Type B pancreatic cell (in vitro differentiated cells): ENCODE results near the gene SKAP1. TPM values are rescaled to one million over a fixed set of nuclear protein-coding genes. Genes with fewer than 3 reads are reported as not detected.
A peak's percentile ranks its signal among the peaks of the same experiment; 100 is the strongest.

Source experiments
- DNase-seq: peaks from one replicate; pipeline ENCODE4 v3.0.0; 2021; ENCODE audit warnings: mixed read lengths; ENCODE audit not compliant: unreplicated experiment; ENCODE audit errors: extremely low spot score
- H3K27ac Mint-ChIP-seq: 2 replicates; pipeline ENCODE4 v1.8.0; 2021; ENCODE audit warnings: mild to moderate bottlenecking, mixed read lengths
- H3K27me3 Mint-ChIP-seq: 2 replicates; pipeline ENCODE4 v1.8.0; 2021; ENCODE audit warnings: mixed read lengths
- H3K36me3 Mint-ChIP-seq: 2 replicates; pipeline ENCODE4 v1.8.0; 2021; ENCODE audit warnings: mixed read lengths
- H3K4me1 Mint-ChIP-seq: one replicate; pipeline ENCODE4 v1.8.0; 2021; ENCODE audit warnings: mixed read lengths; ENCODE audit not compliant: unreplicated experiment
- H3K4me3 Mint-ChIP-seq: 2 replicates; pipeline ENCODE4 v1.8.0; 2021; ENCODE audit warnings: mild to moderate bottlenecking, mixed read lengths
- H3K9me3 Mint-ChIP-seq: 2 replicates; pipeline ENCODE4 v1.8.0; 2021; ENCODE audit warnings: mixed read lengths
- total RNA-seq: library from RNA; stranded (reverse); gene quantifications from 2 replicates; pipeline ENCODE4 v1.2.1, GENCODE V29; 2021; ENCODE audit warnings: low replicate concordance
- TF ChIP-seq, protein P1 (sequence below): fragments of 200-600 bp; sonication (generic); conservative IDR thresholded peaks from 2 replicates; pipeline ENCODE4 v1.5.0; 2021; ENCODE audit warnings: antibody characterized with exemption, mild to moderate bottlenecking

SKAP1 gene
- total RNA-seq, 1 donor from 2014 or later = 0.43 TPM

DNA sequence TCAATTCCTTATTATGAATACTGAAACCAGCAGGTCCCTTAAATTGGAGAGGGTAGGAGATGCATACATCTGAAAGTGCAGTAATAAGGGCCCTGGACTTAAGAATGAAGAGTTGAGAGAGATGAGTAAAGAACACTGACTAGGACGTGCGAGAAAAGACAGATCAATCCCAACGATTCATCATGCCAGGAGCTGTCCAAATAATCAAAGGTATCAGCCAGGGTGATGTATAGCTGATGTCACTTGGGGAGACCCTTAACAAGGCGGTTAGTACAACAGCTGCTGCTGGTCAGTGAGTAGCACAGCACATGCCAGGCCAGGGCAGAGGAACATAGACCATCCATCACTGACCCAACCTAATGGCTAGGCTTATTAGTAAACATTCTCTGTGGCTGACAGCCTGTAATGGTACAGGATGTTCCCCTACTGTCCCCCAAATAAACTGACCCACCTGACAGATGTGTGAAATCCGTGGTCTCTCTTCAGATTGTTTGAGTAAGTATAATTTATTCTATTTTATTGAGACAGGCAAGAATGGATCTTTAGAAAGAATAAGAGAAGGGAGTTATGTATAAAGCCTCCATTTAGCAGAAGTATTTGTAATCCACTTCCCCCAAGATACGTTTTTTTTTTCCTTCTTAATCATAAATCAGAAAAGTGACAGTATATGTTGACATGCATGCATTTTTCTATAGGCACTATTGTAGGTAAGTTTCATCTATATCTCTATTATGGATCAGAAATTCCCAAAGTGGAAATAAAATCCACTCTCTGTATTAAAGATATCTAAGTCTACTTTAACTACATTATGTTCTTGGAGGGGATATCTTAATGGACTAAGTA, 204.1 kb downstream of the SKAP1 start:
- no peaks in the 10 kb centered on the region for H3K36me3 Mint-ChIP-seq
- no peak overlapping the region for H3K4me3 Mint-ChIP-seq
- no peaks in the 10 kb centered on the region for H3K9me3 Mint-ChIP-seq
- no peak for DNase-seq
- TF ChIP-seq, protein P1, sequence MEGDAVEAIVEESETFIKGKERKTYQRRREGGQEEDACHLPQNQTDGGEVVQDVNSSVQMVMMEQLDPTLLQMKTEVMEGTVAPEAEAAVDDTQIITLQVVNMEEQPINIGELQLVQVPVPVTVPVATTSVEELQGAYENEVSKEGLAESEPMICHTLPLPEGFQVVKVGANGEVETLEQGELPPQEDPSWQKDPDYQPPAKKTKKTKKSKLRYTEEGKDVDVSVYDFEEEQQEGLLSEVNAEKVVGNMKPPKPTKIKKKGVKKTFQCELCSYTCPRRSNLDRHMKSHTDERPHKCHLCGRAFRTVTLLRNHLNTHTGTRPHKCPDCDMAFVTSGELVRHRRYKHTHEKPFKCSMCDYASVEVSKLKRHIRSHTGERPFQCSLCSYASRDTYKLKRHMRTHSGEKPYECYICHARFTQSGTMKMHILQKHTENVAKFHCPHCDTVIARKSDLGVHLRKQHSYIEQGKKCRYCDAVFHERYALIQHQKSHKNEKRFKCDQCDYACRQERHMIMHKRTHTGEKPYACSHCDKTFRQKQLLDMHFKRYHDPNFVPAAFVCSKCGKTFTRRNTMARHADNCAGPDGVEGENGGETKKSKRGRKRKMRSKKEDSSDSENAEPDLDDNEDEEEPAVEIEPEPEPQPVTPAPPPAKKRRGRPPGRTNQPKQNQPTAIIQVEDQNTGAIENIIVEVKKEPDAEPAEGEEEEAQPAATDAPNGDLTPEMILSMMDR = no peak
- H3K27me3 Mint-ChIP-seq = peaks cover 30% of the 10 kb centered on the region
- peaks cover 16% of the 10 kb centered on the region for H3K4me1 Mint-ChIP-seq
- no peak overlapping the region for H3K27ac Mint-ChIP-seq

DNA sequence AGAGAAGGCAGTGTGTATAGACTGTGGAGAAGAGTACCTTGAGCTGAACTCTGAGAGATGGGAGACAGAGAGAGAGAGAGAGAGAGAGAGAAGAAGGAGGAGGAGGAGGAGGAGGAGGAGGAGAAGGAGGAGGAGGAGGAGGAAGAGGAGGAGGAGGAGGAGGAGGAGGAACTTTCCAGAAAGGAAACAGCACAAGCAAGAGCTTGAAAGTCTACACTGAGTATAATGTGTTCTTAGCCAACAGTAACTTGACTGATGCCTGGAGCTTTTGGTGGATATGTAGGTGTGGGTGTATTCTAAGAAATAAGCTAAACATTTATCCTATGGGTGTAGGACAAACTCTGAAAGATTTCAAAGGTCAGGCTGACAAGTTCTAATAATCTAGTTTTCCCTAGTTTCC, 206.1 kb downstream of the SKAP1 start:
- Mint-ChIP-seq H3K27ac (no peak overlapping the region), H3K27me3 (peaks cover 38% of the 10 kb centered on the region), H3K9me3 (no peaks in the 10 kb centered on the region), H3K4me1 (peaks cover 9% of the 10 kb centered on the region), H3K36me3 (no peaks in the 10 kb centered on the region), H3K4me3 (no peak overlapping the region)
- DNase-seq = no peak
- TF ChIP-seq, protein P1 = no peak

DNA sequence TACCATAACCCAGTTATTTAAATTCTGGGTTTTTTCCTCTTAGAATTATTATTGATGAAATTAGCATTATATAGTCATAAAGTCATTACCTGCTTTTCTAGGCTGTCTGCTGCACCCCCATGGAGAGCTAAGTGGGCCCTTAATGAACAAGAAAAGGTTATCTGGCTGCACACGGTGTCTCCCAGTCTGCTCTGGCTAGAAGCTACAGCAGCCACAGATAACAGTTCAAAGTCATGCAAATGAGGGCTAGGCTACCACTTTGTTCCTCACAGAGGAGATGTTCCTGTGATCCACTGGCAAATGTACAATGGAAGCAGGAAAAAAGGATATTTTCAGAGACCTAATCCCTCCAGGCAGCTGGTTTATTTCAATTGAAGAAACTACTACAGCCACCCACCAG, 210.4 kb downstream of the SKAP1 start:
- Mint-ChIP-seq H3K4me3 (no peak overlapping the region), H3K27ac (no peak overlapping the region), H3K4me1 (peaks cover 7% of the 10 kb centered on the region), H3K27me3 (peaks cover 39% of the 10 kb centered on the region), H3K36me3 (no peaks in the 10 kb centered on the region), H3K9me3 (no peaks in the 10 kb centered on the region)
- no peak for DNase-seq
- TF ChIP-seq, protein P1 = no peak

DNA sequence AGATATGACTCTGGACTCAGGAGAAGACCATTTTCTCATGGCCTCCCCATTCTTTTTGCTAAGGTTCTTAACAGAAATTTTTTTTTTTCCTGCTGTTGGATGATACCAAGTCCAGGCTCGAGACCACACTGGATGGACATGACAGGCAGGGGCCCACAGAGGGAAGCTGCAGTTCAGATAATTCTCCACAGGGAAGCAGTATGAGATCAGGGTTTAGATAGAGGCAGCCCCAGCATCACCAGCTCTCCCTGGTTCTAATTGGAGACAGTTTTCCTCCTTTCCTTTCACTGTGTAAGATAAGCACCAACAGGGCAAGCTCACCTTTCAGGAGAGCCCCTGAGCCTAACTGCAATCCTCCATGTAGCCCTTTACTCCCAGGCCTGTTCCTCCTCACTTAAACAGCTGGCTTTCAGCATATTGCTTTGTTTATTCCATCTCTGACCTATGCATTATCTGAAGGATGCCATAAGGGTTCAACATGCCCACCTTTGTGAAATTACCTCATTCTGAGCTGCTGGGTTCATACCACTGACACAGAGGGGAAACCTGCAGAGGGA, 214.4 kb downstream of the SKAP1 start:
- no peak overlapping the region for H3K27ac Mint-ChIP-seq
- no peak for DNase-seq
- no peaks in the 10 kb centered on the region for H3K36me3 Mint-ChIP-seq
- peaks cover 44% of the 10 kb centered on the region for H3K27me3 Mint-ChIP-seq
- TF ChIP-seq, protein P1 = peak; percentile 75
- peaks cover 7% of the 10 kb centered on the region for H3K4me1 Mint-ChIP-seq
- H3K4me3 Mint-ChIP-seq = no peak overlapping the region
- H3K9me3 Mint-ChIP-seq = no peaks in the 10 kb centered on the region

DNA sequence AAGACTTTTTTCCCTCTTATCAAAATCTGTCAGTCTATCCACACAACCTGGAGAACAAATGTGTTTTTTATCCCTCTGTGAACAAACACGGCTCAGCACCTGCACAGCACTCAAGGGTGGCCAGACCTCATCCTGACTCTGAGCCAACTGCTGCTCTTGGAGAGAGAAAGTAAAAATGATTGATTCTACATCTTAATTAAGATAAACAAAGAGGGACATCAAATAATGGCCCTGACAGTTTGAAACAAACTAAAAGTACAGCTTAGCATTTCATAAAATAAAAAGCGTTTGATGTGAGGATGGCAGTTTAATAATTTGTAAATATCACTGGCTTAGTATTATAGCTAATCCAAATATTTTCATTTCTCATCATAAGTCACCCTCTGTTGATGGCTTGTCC, 216.2 kb downstream of the SKAP1 start:
- H3K4me1 Mint-ChIP-seq = peaks cover 7% of the 10 kb centered on the region
- no peaks in the 10 kb centered on the region for H3K36me3 Mint-ChIP-seq
- peaks cover 51% of the 10 kb centered on the region for H3K27me3 Mint-ChIP-seq
- H3K9me3 Mint-ChIP-seq = no peaks in the 10 kb centered on the region
- TF ChIP-seq, protein P1 = no peak
- DNase-seq = no peak
- no peak overlapping the region for H3K27ac Mint-ChIP-seq
- no peak overlapping the region for H3K4me3 Mint-ChIP-seq
